Endodermal cell (in vitro differentiated cells): ENCODE measurements around the gene CENPX. TPM values are rescaled to one million over a fixed set of nuclear protein-coding genes. Genes with fewer than 3 reads are reported as not detected.

Experiments
- DNase-seq: peaks from one replicate; pipeline ENCODE4 v3.0.0-alpha.2; 2017
- H3K27ac ChIP-seq: 2 replicates; pipeline ENCODE4 v1.5.1; 2013; ENCODE audit warnings: mild to moderate bottlenecking, low read depth, low read length, moderate library complexity
- H3K27me3 ChIP-seq: 2 replicates; pipeline ENCODE4 v1.6.1; 2013; ENCODE audit warnings: mild to moderate bottlenecking, low read length, moderate library complexity; ENCODE audit not compliant: insufficient read depth, control insufficient read depth, poor library complexity, severe bottlenecking
- H3K36me3 ChIP-seq: 2 replicates; pipeline ENCODE4 v1.7.0; 2013; ENCODE audit warnings: mild to moderate bottlenecking, low read length, moderate library complexity; ENCODE audit not compliant: control insufficient read depth, insufficient read depth
- H3K4me1 ChIP-seq: one replicate; pipeline ENCODE4 v1.7.0; 2013; ENCODE audit warnings: low read length; ENCODE audit not compliant: control insufficient read depth, insufficient read depth
- H3K4me3 ChIP-seq: 2 replicates; pipeline ENCODE4 v1.5.1; 2013; ENCODE audit warnings: mild to moderate bottlenecking, low read length, moderate library complexity
- H3K9ac ChIP-seq: 2 replicates; pipeline ENCODE4 v1.6.1; 2013; ENCODE audit warnings: mild to moderate bottlenecking, low read length, moderate library complexity; ENCODE audit not compliant: poor library complexity, severe bottlenecking; ENCODE audit errors: extremely low read depth
- H3K9me3 ChIP-seq: 2 replicates; pipeline ENCODE4 v1.6.1; 2013; ENCODE audit warnings: mild to moderate bottlenecking, low read length, moderate library complexity; ENCODE audit not compliant: control insufficient read depth
- H3K27ac Mint-ChIP-seq: 2 replicates; pipeline ENCODE4 v1.8.0; 2020; ENCODE audit warnings: mixed read lengths
- H3K27me3 Mint-ChIP-seq: 2 replicates; pipeline ENCODE4 v1.8.0; 2021; ENCODE audit warnings: mild to moderate bottlenecking, mixed read lengths; ENCODE audit not compliant: insufficient read depth
- H3K36me3 Mint-ChIP-seq: 2 replicates; pipeline ENCODE4 v1.8.0; 2020; ENCODE audit warnings: low read depth, mixed read lengths
- H3K4me1 Mint-ChIP-seq: 2 replicates; pipeline ENCODE4 v1.8.0; 2020; ENCODE audit warnings: mixed read lengths
- H3K4me3 Mint-ChIP-seq: 2 replicates; pipeline ENCODE4 v1.8.0; 2020; ENCODE audit warnings: mild to moderate bottlenecking, moderate library complexity, mixed read lengths
- H3K9me3 Mint-ChIP-seq: 2 replicates; pipeline ENCODE4 v1.8.0; 2020; ENCODE audit warnings: mild to moderate bottlenecking, mixed read lengths
- WGBS, 2 experiments: methylation state at CpG; one replicate each; pipeline versions ENCODE4 v1.1.5 to v1.1.7; 2013; ENCODE audit warnings: missing lambda C conversion rate in 2 of 2, mixed read lengths in 1 of 2; ENCODE audit not compliant: insufficient coverage in 1 of 2, insufficient read length in 1 of 2; 5-methylcytosine and 5-hydroxymethylcytosine counted together
- total RNA-seq, 2 donors: library from RNA; stranded (reverse); fragmentation: NEBNext Ultra II Directional in 1 of 2; extraction: Animal tissue kit (Norgen Biotek cat#: 25700) in 1 of 2; gene quantifications; 2 replicates in 1 of 2; 3 replicates in 1 of 2; pipeline ENCODE4 v1.2.1, GENCODE V29; 2021
- TF ChIP-seq, protein P1 (sequence below): fragments of 200-600 bp; sonication (generic); conservative IDR thresholded peaks from 2 replicates; pipeline ENCODE4 v1.5.0; 2021; ENCODE audit warnings: antibody characterized with exemption, mild to moderate bottlenecking

CENPX gene
- total RNA-seq, 2 donors from 2014 or later = 80.0 to 85.0 TPM

DNA sequence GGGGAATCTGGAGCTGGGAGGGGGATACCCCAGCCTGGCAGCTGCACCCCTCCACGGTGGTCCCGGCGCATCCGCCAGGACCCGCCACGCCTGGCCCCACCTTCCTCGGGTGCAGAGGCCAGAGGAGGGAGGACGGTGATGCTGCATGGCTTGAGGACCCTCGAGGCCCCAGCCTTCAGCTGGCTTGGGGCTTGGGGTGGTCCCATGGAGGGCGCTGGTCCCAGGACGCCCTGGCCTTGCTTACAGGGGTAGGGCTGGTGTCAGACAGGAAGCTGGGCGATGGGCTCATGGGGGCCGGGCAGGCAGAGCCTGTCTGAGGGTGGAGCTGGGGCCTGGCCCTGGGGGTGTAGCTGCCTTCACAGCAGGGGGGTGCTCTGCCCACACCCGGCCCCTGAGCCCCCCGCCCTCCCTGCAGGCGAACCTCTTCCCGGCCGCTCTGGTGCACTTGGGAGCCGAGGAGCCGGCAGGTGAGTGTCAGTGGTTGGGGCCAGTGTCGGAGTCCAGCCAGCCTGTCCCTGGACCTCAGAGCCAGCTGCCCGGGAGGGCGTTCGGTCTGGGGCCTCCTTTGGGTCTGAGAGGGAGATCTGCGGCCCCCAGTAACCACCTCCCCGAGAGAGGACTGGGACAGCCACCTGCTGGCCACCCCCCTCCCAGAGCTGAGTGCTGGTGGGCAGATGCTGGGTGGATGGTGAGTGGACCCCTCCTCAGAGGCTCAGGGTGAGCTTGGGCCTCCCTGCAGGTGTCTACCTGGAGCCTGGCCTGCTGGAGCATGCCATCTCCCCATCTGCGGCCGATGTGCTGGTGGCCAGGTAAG lies 6.4 kb downstream of the CENPX start:
- H3K4me3 Mint-ChIP-seq = no peak overlapping the region
- TF ChIP-seq, protein P1, sequence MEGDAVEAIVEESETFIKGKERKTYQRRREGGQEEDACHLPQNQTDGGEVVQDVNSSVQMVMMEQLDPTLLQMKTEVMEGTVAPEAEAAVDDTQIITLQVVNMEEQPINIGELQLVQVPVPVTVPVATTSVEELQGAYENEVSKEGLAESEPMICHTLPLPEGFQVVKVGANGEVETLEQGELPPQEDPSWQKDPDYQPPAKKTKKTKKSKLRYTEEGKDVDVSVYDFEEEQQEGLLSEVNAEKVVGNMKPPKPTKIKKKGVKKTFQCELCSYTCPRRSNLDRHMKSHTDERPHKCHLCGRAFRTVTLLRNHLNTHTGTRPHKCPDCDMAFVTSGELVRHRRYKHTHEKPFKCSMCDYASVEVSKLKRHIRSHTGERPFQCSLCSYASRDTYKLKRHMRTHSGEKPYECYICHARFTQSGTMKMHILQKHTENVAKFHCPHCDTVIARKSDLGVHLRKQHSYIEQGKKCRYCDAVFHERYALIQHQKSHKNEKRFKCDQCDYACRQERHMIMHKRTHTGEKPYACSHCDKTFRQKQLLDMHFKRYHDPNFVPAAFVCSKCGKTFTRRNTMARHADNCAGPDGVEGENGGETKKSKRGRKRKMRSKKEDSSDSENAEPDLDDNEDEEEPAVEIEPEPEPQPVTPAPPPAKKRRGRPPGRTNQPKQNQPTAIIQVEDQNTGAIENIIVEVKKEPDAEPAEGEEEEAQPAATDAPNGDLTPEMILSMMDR = no peak
- H3K9ac ChIP-seq = no peak overlapping the region
- H3K27ac ChIP-seq = peak overlapping the region; percentile 24
- no peaks in the 10 kb centered on the region for H3K27me3 ChIP-seq
- no peak overlapping the region for H3K27ac Mint-ChIP-seq
- H3K27me3 Mint-ChIP-seq = no peaks in the 10 kb centered on the region
- peaks cover 7% of the 10 kb centered on the region for H3K36me3 ChIP-seq
- H3K4me1 ChIP-seq = no peaks in the 10 kb centered on the region
- no peaks in the 10 kb centered on the region for H3K4me1 Mint-ChIP-seq
- H3K9me3 ChIP-seq = no peaks in the 10 kb centered on the region
- H3K9me3 Mint-ChIP-seq = no peaks in the 10 kb centered on the region
- H3K36me3 Mint-ChIP-seq = peaks cover 8% of the 10 kb centered on the region
- no peak overlapping the region for H3K4me3 ChIP-seq
- no peak for DNase-seq
- 94% methylated on average over 8 to 28 of the region's 28 CpGs for WGBS, 2 experiments

DNA sequence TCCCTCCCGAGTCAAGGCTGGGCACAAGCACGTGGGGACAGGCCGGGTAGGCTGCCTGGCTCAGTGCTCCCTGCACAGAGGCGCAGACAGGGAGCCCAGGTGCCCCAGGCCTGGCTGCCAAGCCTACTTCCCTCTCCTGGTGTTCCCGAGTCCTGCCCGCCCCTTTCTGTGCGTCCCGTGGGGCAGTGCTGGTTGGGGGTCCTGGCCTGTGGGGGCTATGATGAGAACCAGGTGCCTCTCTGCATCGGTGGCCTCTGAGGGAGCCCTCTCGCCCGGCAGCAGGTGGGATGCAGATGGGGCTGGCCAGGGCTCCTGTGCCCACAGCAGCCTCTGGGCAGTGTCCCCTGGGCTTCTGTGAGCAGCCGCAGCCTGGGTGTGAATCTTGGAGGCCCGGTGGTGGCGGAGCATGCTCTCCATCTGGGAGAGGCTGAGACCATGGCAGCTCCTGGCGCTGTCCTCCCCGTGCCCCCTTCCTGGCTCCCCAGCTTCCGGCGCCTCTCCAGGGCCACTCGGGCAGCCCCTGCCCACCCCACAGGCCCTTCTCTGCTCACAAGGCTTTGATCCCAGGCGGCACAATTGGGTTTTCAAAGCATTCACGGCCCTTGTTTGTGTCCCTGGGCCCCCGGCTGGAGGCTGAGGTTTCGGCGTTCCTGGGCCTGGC lies 7.2 kb downstream of the CENPX start:
- WGBS, 2 experiments = 86 to 89% methylated on average over 6 to 22 of the region's 24 CpGs
- H3K27ac ChIP-seq = peak overlapping the region; percentile 24
- no peaks in the 10 kb centered on the region for H3K9me3 Mint-ChIP-seq

DNA sequence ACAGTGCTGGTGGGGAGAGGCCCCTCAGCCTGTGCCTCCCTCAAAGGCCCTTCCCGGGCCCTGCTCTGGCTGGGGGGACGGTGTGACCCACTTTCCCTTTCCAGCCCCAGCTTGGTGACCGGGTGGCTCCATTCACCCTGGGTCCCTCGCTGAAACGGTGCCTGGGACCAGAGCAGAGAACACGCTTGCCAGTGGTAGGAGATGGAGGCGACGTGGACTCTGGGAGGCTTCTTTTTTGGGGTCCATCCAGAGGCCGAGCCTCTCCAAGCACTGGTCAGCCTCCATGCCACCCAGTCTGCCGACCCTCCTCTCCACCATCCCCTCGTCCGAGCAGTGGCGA lies 7.7 kb downstream of the CENPX start:
- Histone ChIP-seq H3K4me1 (no peaks in the 10 kb centered on the region), H3K27ac (no peak overlapping the region), H3K4me3 (no peak overlapping the region), H3K9ac (no peak overlapping the region), H3K36me3 (peaks cover 7% of the 10 kb centered on the region), H3K9me3 (no peaks in the 10 kb centered on the region), H3K27me3 (no peaks in the 10 kb centered on the region)
- WGBS, 2 experiments = 91 to 92% methylated on average over 13 of the region's 13 CpGs
- TF ChIP-seq, protein P1 = no peak
- H3K9me3 Mint-ChIP-seq = no peaks in the 10 kb centered on the region
- no peaks in the 10 kb centered on the region for H3K27me3 Mint-ChIP-seq
- no peak for DNase-seq
- no peaks in the 10 kb centered on the region for H3K4me1 Mint-ChIP-seq
- no peak overlapping the region for H3K27ac Mint-ChIP-seq
- H3K4me3 Mint-ChIP-seq = no peak overlapping the region
- H3K36me3 Mint-ChIP-seq = peaks cover 8% of the 10 kb centered on the region

More for the DNA sequence above, 7.2 kb downstream of the CENPX start:
- H3K4me1 ChIP-seq = no peaks in the 10 kb centered on the region
- no peak overlapping the region for H3K27ac Mint-ChIP-seq
- no peak for DNase-seq
- H3K36me3 ChIP-seq = peaks cover 7% of the 10 kb centered on the region
- peaks cover 8% of the 10 kb centered on the region for H3K36me3 Mint-ChIP-seq
- H3K4me3 ChIP-seq = no peak overlapping the region
- no peak overlapping the region for H3K4me3 Mint-ChIP-seq
- H3K9ac ChIP-seq = no peak overlapping the region
- H3K27me3 Mint-ChIP-seq = no peaks in the 10 kb centered on the region
- H3K4me1 Mint-ChIP-seq = no peaks in the 10 kb centered on the region
- H3K27me3 ChIP-seq = no peaks in the 10 kb centered on the region
- H3K9me3 ChIP-seq = no peaks in the 10 kb centered on the region
- TF ChIP-seq, protein P1 = no peak
